GM19099 (cell line): Measurements from ENCODE around the gene CHD1L.

Experiments used
- POLR2A ChIP-seq: IDR thresholded peaks from 3 replicates; pipeline ENCODE4 v1.6.1; 2011; ENCODE audit warnings: low read depth; ENCODE audit not compliant: insufficient read length; ENCODE audit errors: extremely low read depth

Gene CHD1L

DNA sequence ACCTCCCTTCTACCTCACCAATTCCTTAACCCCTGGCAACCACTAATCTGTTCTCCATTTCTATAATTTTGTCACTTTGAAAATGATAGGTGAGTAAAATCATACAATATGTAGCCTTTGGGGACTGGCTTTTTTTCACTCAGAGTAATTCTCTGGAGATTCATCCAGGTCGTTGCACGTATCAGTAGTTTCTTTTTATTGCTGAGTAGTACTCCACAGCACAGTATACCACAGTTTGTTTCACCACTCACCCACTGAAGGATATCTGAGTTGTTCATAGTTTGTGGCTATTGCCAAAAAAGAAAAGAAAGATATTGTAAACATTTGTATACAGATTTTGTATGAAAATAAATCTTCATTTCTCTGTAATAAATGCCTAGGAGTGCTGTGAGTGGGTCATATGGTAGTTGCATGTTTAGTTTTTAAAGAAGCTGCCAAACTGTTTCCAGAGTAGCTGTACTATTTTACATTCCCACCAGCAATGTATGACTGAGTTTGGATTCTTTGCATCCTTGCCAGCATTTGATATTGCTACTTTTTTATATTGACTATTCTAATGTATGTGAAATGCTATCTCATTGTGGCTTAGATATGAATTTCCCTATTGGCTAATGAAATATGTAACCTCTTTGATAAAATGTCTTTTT lies 3.7 kb downstream of the CHD1L start:
- TF ChIP-seq POLR2A, result no peak

- TF ChIP-seq POLR2A, result no peak
These were observed 4.6 kb downstream of the CHD1L start for GRCh38 chr1:147246910-147247655.

- no peak for TF ChIP-seq POLR2A
These were observed 5.3 kb downstream of the CHD1L start for GRCh38 chr1:147247656-147248238.

DNA sequence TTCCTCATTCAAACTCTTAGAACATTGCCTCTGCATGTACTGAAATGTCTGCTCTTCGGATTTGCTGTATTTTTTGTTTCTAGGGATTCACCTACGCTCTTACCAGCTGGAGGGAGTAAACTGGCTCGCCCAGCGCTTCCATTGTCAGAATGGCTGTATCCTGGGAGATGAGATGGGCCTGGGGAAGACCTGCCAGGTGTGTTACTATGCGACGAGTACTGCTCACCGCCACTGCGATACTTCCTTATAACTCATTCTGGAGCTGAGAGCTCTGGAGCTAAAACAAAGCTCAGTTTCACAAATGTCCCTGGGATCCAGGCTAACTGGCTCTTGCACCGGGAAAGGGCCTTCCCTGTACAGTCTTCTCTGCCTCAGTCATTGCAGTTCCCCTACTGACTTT lies 10.1 kb downstream of the CHD1L start:
- TF ChIP-seq POLR2A, result no peak

DNA sequence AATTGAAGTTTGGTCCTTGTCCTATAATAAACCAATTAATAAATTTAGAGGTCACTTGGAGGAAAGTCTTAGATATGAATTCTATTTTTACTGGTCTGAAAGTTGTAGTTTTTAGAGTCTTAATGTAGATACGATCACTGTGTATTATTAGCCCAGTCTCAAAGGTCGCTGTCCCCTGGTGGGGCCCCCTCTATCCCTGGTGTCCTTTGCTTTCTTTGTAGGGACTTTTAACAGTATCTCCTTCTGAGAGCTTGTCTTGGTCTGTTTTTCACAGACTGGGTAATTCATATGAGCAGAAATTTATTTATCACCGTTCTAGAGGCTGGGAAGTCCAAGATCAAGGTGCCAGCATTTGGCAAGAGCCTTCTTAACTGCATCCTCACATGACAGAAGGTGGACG lies 18.5 kb downstream of the CHD1L start:
- TF ChIP-seq POLR2A, result no peak

- no peak for TF ChIP-seq POLR2A
These were observed 21.8 kb downstream of the CHD1L start for GRCh38 chr1:147264158-147264768.

- no peak for TF ChIP-seq POLR2A
These were observed 23.9 kb downstream of the CHD1L start for GRCh38 chr1:147266381-147266780.

DNA sequence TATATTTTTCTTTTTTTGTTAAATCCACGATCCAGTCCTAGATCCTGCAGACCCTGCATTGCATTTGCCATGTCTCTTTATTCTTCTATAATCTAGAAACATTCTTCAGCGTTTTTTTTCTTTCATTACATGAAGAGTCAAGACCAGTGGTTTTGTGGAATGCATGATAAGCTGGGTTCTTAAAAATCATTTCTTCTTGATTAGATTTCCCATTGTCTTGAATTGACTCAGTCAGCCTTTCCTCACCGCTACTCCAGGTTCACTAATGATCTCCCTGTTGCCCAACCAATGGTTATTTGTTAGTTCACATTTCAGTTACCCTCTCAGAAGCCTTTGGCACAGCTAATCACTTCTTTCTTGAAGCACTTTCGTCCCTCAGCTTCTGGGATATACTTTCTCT lies 25.2 kb downstream of the CHD1L start:
- no peak for TF ChIP-seq POLR2A

DNA sequence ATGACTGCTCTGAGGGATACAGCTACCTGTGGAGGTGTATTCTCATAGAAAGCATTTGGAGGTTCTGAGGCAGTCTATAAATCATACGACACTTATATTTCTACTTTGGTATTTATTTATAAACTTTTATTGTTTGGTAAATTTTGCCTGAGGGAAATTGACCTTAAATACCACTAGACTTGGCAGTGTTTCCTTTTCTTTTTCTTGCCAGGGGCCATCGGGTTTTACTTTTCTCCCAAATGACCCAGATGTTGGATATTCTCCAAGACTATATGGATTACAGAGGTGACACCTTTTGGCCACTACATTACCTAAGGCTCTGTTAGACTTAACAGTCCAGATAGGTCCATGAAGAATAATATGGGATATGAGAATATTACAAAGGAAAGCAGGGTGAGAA lies 28.2 kb downstream of the CHD1L start:
- TF ChIP-seq POLR2A, result no peak

GRCh38 chr1:147272042-147272441 lies 29.6 kb downstream of the CHD1L start:
- no peak for TF ChIP-seq POLR2A

DNA sequence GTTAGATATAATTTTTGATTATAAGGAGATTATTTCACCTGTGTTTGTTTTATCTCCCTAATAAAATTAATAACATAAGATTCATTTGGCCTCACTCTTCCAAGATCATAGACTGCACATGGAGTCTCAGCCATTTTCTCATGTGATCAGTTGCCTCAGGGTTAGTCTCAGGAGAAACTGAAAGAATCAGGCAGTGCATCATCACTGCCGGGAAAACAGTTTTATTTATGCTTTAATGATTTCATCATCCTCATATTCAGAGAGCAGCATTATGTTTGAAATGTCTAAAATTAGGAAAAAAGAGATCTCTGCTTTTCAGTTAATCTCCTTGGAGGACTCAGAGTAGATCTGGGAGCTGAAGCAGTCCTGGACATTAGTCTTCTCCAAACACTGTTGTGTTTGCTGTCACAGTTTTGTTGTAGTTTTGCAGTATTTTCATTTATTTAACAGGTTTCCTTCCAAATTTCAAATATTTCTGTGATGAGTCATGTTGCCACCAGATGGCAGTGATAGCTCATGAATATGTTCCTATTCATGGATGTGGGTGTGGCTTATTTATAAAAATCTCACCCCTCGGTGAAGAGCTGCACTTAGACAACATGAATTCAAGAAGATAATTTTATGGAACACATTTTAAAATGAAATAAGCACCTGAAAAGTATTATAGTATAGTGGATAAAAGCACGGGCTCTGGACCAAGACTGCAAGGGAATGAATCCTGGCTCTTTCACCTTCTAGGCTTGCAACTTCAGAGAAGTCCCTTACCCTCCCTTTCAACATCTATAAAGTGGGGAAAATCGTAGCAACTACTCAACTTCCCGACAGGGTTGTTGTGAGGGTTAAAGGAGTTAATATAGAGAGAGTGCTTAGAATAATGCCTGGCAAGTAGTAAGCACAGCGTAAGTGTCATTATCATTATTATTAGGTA lies 31.2 kb downstream of the CHD1L start:
- no peak for TF ChIP-seq POLR2A

- no peak for TF ChIP-seq POLR2A
These were observed 39.5 kb downstream of the CHD1L start for GRCh38 chr1:147281950-147282349.

GRCh38 chr1:147283011-147283410 lies 40.5 kb downstream of the CHD1L start:
- TF ChIP-seq POLR2A, result no peak

GRCh38 chr1:147287133-147287865 lies 44.8 kb downstream of the CHD1L start:
- no peak for TF ChIP-seq POLR2A
